ENCODE data around the gene PHB1.
"Not testable (repeated sequence)": the region's sequence is repeated elsewhere in the genome, so short reads cannot be mapped to it uniquely, and the experiment has no call there.

PHB1 gene

DNA sequence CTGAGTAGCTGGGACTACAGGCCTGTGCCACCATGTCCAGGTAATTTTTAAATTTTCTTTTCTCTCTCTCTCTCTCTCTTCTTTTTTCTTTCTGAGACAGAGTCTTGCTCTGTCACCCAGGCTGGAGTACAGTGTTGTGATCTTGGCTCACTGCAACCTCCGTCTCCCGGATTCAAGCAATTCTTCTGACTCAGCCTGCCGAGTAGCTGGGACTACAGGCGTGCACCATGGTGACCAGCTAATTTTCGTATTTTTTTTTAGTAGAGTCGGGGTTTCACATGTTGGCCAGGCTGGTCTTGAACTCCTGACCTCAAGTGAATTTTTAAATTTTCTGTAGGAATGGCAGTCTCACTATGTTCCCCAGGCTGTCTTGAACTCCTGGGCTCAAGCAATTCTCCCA is 41.6 kb downstream of the PHB1 start:
- DNase-seq = no peak

DNA sequence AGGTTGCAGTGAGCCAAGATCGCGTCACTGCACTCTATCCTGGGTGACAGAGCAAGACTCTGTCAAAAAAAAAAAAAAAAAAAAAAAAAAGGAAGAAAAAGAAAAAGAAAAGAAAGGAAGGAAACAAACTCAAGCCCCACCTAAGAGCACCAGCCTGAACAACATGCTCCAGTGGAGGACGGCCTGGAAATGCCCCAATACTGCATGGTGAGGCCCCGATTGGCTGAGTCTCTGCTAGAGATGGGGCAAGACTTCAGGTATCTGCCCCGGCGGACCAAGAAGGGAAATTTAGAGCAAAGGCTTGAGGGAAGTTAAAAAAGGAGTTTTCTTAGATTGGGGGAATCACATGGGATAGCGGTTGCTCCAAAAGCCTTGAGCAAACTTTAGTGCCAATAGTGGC is 42.3 kb downstream of the PHB1 start:
- DNase-seq = no peak

DNA sequence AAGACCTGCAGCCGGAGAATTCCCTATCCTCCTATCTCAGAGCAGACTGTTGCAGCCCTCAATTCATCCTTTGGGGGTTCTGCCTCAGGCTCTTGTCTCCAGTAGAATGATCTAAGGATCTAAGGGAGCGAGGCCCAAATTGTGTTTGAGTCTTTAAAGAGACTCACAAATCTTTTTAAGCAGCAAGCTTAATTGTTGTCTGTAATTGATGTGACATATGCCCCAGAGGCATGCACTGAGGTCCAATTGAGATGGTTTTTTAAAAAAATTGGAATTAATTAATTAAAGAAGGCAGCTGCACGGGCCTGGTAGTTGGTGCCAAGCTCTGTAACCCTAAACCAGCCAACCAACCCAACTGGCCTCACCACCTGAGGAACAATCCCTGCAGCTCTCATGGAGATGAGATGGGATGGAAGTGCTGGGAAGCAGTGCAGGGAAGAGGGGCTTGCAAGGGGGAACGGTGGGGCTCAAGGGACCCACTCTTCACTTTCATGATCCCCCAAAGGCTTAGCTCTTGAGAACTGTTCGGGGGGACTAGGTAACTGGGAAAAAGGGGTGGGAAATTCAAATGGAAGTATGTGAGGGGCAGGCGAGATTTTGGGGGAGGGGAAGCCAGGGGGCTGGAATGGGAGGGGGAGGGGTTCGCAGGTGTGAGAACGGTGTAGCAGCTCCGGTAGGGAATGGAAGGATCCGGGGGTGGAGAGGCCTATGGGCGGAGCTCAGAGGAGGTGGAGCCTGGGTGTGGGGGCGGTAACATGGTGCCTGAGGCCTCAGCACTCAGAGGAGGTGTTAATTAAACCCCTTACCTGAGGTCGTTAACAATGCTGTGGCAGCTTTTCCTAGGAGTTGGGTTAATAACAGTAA is 43.5 kb downstream of the PHB1 start:
- no peak for DNase-seq

DNA sequence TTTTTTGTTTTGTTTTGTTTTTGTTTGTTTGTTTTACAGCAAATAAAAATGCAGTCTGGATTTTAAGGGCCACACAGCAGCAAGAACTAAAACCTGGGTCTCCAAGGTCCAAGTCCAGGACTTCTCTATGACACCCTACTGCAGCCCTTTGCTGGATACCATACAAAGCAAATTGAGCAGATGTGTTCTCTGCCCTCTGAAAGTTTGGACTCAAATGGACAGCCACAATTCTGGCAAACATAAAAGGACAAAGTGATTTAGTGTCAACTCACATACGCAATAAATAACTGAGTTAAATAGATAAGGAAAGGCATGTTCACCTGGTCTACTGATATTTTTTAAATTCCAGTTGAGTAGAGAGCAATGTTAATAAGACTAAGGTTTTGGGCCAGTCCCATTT is 44.9 kb downstream of the PHB1 start:
- no peak for DNase-seq

DNA sequence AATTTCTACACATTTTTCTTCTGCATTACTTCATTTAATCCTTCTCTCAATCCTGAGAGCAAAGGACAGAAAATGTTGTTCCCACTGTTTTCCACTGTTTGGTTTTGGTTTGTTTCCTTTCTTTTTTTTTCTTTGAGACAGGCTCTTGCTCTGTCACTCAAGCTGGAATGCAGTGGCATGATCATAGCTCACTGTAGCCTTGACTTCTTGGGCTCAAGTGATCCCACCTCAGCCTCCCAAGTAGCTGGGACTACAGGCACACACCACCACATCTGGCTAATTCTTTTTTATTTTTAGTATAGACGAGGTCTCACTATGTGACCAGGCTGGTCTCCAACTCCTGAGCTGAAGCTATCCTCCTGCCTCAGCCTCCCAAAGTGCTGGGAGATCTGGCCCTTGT is 45.6 kb downstream of the PHB1 start:
- DNase-seq = no peak

DNA sequence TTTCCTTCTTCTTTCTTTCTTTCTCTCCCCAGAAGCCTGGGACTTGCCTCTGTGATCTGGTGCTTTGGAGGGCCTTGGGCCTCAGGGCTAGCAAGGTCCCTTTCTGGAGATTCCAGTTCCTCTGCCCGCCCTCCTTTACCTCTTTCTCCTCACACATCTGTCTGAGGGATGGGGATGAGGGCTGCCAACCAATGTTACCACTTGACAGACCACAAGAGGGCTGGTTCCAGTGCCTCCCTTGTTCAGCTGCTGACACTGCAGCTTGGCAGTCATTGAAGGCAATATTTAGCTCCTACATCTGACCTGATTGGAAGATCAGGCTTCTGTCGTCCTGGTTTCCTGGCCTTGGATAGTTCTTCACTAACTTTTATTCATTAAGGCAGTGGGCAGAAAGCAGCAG is 49.0 kb downstream of the PHB1 start:
- DNase-seq = no peak

DNA sequence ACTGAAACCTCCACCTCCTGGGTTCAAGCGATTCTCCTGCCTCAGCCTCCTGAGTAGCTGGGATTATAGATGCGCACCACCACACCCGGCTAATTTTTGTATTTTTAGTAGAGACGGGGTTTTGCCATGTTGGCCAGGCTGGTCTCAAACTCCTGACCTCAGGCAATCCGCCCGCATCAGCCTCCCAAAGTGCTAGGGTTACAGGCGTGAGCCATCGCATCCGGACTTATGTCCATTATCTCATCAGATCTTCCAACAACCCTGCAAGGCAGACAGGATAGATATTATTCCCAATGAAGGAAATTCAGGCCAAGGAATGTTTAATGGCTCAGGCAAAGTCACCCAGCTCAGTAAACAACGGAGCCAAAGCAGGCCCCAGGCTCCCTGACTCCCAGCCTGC is 49.6 kb downstream of the PHB1 start:
- DNase-seq = not testable (repeated sequence)

DNA sequence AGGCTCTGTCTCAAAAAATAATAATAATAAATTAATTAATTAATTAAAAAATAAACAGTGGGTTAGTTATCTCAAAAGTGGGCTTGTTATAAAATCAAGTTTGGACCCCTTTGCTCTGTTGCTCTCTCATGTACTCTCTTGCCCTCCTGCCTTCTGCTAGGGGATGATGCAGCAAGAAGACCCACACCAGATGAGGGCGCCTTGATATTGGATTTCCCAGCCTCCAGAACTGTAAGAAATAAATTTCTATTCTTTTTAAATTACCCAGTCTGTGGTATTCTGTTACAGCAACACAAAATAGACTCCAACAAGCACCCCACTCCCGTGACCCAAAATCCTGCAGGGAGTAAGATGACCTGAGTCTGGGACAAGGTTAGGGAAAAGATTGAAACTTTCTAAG is 50.6 kb downstream of the PHB1 start:
- DNase-seq = no peak

DNA sequence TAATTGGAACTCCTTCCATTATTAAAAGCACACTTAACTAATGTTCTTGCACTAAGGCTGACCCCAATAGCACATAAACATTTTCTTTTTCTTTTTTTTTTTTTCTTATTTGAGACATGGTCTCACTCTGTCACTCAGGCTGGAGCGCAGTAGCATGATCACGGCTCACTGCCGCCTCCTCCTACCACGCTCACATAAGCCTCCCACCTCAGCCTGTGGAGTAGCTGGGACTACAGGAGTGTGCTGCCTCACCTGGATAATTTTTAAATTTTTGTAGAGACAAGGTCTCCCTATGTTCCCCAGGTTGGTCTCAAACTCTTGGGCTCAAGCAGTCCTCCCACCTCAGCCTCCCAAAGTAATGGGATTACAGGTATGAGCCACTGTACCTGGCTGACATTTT is 51.4 kb downstream of the PHB1 start:
- no peak for DNase-seq

DNA sequence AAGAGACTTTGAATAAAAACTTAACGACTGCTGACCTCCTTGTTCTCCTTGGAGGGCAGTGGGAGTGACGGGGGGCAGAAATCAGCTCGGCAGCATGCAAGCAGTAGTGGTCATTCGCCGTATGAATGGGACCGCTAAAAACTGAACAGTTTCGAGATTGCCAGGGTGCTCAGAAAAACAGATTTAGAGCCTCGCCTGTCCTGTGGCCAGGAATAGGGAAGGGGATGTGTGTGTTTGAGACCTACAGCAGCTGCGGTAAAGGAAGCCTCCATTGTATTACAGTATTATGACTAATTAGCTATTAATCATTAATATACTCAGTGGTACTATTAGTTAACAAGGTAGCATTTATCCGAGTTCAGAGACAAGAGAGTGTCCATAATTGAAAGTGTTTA is 52.0 kb downstream of the PHB1 start:
- no peak for DNase-seq

DNA sequence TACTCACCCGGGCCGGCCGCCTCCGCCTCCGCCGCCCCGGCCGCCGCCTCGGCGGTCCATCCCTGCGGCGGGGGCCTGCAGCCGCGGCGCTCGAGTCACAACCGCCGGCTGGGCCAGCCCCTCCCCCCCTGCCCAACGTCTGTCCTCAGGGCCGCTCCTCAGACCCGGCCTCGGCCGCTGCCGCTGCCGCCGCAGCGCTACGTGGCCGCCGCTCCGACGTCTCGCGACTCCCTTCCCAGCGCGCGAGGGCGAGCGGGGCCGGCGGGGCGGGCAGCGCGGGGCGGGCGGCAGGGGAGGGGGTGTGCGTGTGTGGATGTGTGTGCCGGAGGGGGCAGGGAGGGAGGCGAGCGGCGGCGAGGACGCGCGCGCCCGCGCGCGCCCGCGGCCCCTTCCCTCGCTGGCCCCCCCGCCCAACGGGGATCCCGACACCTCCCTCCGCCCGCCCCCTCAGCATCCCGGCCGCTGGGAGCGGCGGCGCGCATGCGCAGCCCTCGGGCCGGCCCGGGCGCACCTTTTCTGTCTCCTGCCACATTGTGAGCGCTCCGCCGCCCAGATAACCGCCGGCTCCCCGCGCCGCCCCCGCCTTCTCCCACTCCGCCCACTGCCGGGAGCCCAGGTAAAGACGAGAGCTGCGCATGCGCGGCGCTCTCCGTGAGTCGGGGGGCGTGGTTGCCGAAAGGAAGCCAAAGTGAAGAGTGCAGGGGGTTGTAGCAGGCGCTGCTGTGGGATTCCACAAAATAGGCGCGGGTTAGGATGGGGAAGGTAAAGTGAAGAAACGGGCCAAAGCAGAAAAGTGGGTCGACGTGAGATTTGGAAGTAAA is 52.6 kb downstream of the PHB1 start, which contains the start of gene ZNF652:
TSS of gene ZNF652 (minus strand) at position 349 of the 821 bp plus-strand sequence. CDS start 44,525 bp downstream, outside the sequence.
- DNase-seq = peak; percentile 93

DNA sequence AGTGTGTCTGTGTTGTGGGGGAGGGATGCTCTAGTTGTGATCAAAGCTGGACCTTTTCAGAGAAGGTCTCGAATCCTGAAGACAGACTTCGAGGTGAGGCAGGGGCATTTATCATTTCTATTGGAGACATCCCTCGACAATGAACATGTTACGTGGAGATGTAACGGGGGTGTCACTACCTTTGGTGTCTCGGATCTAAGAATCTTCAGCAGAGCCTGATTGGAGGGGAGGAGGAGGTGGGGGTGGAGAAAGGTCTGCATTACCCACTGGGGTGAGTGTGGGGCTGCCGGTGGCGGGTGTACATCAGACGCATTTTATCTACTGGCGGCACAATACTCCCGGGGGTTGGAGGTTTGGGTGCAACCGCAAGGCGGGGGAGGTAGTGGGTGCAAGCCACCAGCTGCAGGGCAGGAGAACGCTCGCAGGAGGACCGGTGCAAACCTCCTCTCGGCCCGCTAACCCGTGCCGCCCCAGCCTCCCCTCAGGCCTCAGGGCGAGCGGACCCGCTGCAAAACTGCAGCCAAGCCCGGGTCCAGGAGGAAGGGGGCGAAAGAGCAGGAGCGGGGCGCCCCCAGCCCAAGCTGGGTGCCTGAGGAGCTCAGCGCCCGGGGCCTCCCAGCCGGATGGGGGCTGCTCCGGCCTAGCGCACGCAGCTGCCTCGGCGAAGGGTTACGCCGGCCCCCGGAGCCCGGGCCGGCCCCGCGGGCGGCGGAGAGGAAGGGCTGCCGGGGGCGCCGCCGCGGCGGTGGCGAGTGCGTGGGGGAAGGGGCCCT is 53.4 kb downstream of the PHB1 start:
- peak; percentile 88 for DNase-seq

DNA sequence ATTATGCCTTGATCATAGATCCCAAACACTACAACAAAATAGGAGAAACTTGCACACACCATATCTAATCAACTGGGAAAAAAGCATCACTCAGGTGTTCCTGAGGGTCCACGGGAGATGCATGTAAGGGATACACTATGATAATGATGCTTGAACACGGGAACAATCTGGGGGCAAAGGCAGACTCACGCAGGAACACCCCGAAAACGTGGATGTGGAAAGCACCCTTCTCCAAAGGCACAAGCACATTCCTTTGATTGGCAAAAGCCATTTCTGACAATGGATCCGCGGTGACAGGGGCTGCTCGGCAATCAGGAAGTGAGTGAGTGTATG is 53.9 kb downstream of the PHB1 start:
- DNase-seq = no peak

DNA sequence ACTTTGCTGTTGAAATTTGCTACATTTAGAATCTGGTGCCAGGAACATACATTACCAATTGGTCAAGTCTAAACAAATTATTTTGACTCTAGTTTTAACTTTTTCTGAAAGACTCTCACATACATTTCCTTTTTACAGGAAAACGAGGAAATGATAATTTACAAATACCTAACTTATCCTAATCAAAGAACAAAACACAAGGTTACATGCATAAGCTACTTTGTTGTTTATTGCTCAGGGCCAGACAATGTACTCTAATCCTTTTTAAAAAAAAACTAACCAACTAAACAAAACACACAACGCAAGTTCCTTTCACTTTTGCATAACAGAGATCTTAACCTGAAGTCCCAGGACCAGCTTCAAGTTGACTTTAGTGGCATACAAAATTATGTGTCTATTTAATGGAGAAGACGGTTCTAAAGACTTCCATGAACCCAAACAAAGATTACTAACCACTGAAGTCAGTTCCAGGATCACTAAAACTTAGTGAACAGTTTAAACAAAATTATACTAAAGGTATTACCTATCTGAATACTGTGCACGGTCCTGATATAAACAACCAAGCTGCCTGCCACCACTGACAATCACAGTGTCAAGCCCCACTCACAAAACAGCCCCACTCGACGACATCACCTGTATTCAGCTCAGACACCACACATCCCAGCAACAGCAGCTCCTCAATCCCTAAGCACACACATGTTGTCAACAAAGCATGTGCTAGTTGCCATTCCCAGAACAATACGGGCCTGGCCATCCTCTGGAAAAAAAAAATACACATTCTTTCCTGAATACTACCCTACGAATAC is 54.5 kb downstream of the PHB1 start:
- DNase-seq = no peak

DNA sequence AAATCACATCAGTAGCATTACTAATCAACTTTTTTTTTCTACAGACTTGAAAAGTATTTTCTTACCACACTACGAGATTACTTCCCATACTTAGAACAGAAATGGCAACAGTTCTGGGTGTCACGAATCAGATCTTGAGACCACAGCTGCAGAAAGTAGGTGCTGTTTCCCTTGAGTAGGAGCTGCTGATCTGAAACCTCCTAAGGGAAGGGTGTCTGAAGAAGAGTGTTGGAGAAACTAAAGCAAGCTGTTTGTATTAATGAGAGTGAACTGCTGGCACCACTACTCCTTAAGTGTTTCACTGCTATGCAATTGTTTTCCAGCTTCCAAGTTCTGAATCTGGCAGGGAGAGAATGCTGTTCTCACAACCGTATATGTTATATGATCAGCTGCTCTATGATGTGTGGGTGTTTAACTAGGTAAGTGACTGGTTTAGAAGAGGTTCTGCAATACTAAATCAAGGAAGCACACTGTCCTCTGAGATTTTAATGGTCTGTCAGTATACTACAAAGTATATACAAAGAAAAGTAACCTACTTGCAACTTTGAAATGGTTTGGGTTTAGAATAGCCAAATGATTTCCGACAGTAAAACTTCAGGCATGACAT is 55.9 kb downstream of the PHB1 start:
- no peak for DNase-seq

DNA sequence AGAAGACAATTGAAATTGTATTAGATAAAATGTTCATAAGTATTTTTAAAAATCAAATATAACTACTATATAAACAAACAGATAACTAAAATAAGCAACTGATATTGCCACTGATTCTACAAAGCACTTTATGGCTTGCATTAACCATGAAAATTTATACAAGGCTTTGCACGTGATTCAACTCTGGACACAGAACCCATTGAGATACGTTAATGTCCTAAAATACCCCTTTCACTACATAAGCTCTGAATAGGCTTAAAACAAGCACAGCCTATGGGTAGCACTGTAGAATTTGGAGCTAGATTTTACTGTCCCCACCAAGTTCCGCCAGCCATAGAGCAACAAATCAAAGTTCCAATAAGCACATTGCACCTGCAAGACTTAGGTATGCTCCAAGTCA is 57.2 kb downstream of the PHB1 start:
- no peak for DNase-seq

DNA sequence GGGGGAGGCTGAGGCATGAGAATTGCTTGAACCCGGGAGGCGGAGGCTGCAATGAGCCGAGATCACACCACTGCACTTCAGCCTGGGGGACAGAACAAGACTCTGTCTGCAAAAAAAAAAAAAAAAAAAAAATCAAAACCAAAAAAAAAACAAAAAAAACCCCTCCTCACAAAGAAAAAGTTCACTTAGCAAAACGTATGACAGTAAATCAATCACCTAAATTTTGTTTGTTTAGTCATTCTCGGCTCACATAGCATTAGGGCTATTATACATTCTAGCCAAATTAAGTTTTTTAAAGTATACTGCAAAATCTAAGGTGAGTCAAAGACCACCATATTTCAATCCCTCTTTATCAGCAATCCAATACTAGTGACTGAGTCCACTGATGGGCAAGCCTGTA is 58.4 kb downstream of the PHB1 start:
- no peak for DNase-seq
